Measurements from ENCODE around the gene UBE4A. TPM values are rescaled to one million over a fixed set of nuclear protein-coding genes. Genes with fewer than 3 reads are reported as not detected.

Gene UBE4A
- total RNA-seq, 1 experiment from 2014 or later, result 54.2 TPM

DNA sequence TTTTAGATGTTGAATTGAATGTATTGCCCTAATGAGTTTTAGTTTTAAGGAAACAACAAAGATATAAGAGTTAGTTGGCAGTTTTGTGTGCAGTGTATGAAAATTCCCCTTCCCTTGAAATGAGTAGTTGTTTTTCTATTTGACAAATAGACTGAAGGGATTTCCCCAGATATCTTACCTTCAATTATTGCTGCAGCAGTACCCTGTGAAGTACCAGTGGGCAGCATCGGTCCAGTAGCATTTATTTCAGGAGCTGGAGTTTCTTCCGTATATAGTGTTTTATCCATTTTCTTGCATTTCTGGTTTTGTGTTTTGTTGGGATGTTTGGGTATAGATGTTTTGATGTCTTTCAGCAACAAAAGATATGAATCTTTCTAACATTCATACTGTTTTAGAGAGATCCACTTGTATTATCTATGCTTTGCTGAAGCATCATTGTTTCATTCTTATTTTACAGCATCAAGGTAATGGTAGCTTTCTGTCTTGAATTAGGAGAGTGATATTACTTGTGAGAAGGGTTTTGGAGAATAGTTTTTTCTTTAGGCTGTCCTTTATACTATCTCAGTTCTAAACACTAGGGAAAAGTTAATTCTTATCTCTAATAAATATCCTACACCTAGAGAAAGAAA, 84.3 kb downstream of the UBE4A start:
- no peak overlapping the region for H3K27ac ChIP-seq (ENCODE audit: low read depth, low read length, poor library complexity, severe bottlenecking)
- no peak overlapping the region for H3K4me3 ChIP-seq (ENCODE audit: low read depth, low read length, poor library complexity, severe bottlenecking)
- DNase-seq (ENCODE audit: low spot score), result no peak
- peaks cover 17% of the 10 kb centered on the region for H3K36me3 ChIP-seq (ENCODE audit: insufficient read depth, low read length, poor library complexity, severe bottlenecking)
- BruUV-seq (replicated peaks), result no TSS peak
- H3K27me3 ChIP-seq (replicated peaks; ENCODE audit: insufficient read depth, low read depth, low read length, poor library complexity), result no peaks in the 10 kb centered on the region
- ChIA-PET POLR2A (ENCODE audit: low non-redundant PET) (interaction anchor here (0.6 kb wide), 1 partner anchor 9 kb away, joined by 3 read pairs; no protein-coding TSS in a partner anchor), CTCF (no interaction called here)
- H3K4me1 ChIP-seq (ENCODE audit: insufficient read depth, low read length, poor library complexity, severe bottlenecking), result peaks cover 48% of the 10 kb centered on the region
- TF ChIP-seq EZH2 (IDR thresholded peaks at IDR 0.05; ENCODE audit: borderline replicate concordance, low read depth, low read length, poor library complexity, severe bottlenecking) (no peak), CTCF (conservative IDR thresholded peaks at IDR 0.05; ENCODE audit: low read depth, low read length) (no peak)
- intact Hi-C loops (cut with micrococcal nuclease; ENCODE audit: unreplicated experiment), result no loop called here
- H3K9me3 ChIP-seq (ENCODE audit: low read depth, low read length, poor library complexity, severe bottlenecking), result no peaks in the 10 kb centered on the region

GRCh38 chr11:118447423-118447822, 88.0 kb downstream of the UBE4A start:
- Histone ChIP-seq H3K36me3 (ENCODE audit: insufficient read depth, low read length, poor library complexity, severe bottlenecking) (no peaks in the 10 kb centered on the region), H3K27ac (ENCODE audit: low read depth, low read length, poor library complexity, severe bottlenecking) (no peak overlapping the region), H3K4me1 (ENCODE audit: insufficient read depth, low read length, poor library complexity, severe bottlenecking) (peaks cover 19% of the 10 kb centered on the region), H3K9me3 (ENCODE audit: low read depth, low read length, poor library complexity, severe bottlenecking) (no peaks in the 10 kb centered on the region), H3K4me3 (ENCODE audit: low read depth, low read length, poor library complexity, severe bottlenecking) (no peak overlapping the region), H3K27me3 (replicated peaks; ENCODE audit: insufficient read depth, low read depth, low read length, poor library complexity) (no peaks in the 10 kb centered on the region)
- CTCF ChIA-PET, result no interaction called here
- no peak for DNase-seq (ENCODE audit: low spot score)
- no TSS peak for BruUV-seq (replicated peaks)
- intact Hi-C loops (cut with micrococcal nuclease; ENCODE audit: unreplicated experiment), result no loop called here
- POLR2A ChIA-PET (ENCODE audit: low non-redundant PET), result no interaction called here
- no peak for TF ChIP-seq EZH2 (IDR thresholded peaks at IDR 0.05; ENCODE audit: borderline replicate concordance, low read depth, low read length, poor library complexity, severe bottlenecking)
- no peak for TF ChIP-seq CTCF (conservative IDR thresholded peaks at IDR 0.05; ENCODE audit: low read depth, low read length)

- Histone ChIP-seq H3K4me1 (ENCODE audit: insufficient read depth, low read length, poor library complexity, severe bottlenecking) (peaks cover 11% of the 10 kb centered on the region), H3K9me3 (ENCODE audit: low read depth, low read length, poor library complexity, severe bottlenecking) (no peaks in the 10 kb centered on the region), H3K27me3 (replicated peaks; ENCODE audit: insufficient read depth, low read depth, low read length, poor library complexity) (no peaks in the 10 kb centered on the region), H3K4me3 (ENCODE audit: low read depth, low read length, poor library complexity, severe bottlenecking) (no peak overlapping the region), H3K36me3 (ENCODE audit: insufficient read depth, low read length, poor library complexity, severe bottlenecking) (no peaks in the 10 kb centered on the region), H3K27ac (ENCODE audit: low read depth, low read length, poor library complexity, severe bottlenecking) (no peak overlapping the region)
- ChIA-PET POLR2A (ENCODE audit: low non-redundant PET) (no interaction called here), CTCF (no interaction called here)
- no TSS peak for BruUV-seq (replicated peaks)
- no peak for TF ChIP-seq EZH2 (IDR thresholded peaks at IDR 0.05; ENCODE audit: borderline replicate concordance, low read depth, low read length, poor library complexity, severe bottlenecking)
- no peak for TF ChIP-seq CTCF (conservative IDR thresholded peaks at IDR 0.05; ENCODE audit: low read depth, low read length)
- no peak for DNase-seq (ENCODE audit: low spot score)
- intact Hi-C loops (cut with micrococcal nuclease; ENCODE audit: unreplicated experiment), result no loop called here
Observed at GRCh38 chr11:118448294-118448693, 88.9 kb downstream of the UBE4A start.

Other genes with a start within 250 kb of the UBE4A start
- gene SCN4B, start 206.8 kb upstream of the UBE4A start, total RNA-seq (2021), result 0.74 and 1.8 TPM in 2 replicates
- gene SCN2B, start 183.0 kb upstream of the UBE4A start, total RNA-seq (2021), result not detected in 2 replicates
- not detected in 2 replicates for gene JAML, start 134.6 kb upstream of the UBE4A start, total RNA-seq (2021)
- 0.33 and 0.52 TPM in 2 replicates for gene MPZL3, start 107.2 kb upstream of the UBE4A start, total RNA-seq (2021)
- not detected in 2 replicates for gene MPZL2, start 95.3 kb upstream of the UBE4A start, total RNA-seq (2021)
- gene CD3E, start 54.9 kb upstream of the UBE4A start, total RNA-seq (2021), result not detected in 2 replicates
- not detected in 2 replicates for gene CD3D, start 16.9 kb upstream of the UBE4A start, total RNA-seq (2021)
- gene CD3G, start 15.3 kb upstream of the UBE4A start, total RNA-seq (2021), result not detected in 2 replicates
- gene ATP5MG, start 42.0 kb downstream of the UBE4A start, total RNA-seq (2021), result 303 and 334 TPM in 2 replicates
- 116 and 121 TPM in 2 replicates for gene KMT2A, start 76.9 kb downstream of the UBE4A start, total RNA-seq (2021)
- gene TTC36, start 167.9 kb downstream of the UBE4A start, total RNA-seq (2021), result 0.39 and 1.1 TPM in 2 replicates
- gene TMEM25, start 171.6 kb downstream of the UBE4A start, total RNA-seq (2021), result 13.2 and 13.4 TPM in 2 replicates
- 34.3 and 34.6 TPM in 2 replicates for gene IFT46, start 206.3 kb downstream of the UBE4A start, total RNA-seq (2021)
- gene ARCN1, start 212.8 kb downstream of the UBE4A start, total RNA-seq (2021), result 217 and 220 TPM in 2 replicates
- gene PHLDB1, start 248.0 kb downstream of the UBE4A start, total RNA-seq (2021), result 48.7 and 58.7 TPM in 2 replicates

Measured in A673 (cell line).